Cardiac fibroblast (primary cell): ENCODE data around the gene GRP.

ENCODE experiments used
- DNase-seq, 2 donors: peaks; one replicate each; pipeline versions ENCODE4 v3.0.0 to v3.0.0-alpha.2; 2010; ENCODE audit warnings: low read depth in 2 of 2
- H3K4me3 ChIP-seq, 2 donors: replicated peaks in 1 of 2; 1 replicate in 1 of 2; 2 replicates in 1 of 2; pipeline ENCODE4 v1.5.1; 2011; ENCODE audit warnings: low read depth in 2 of 2, low read length in 2 of 2, mild to moderate bottlenecking in 2 of 2, moderate library complexity in 1 of 2
- CTCF ChIP-seq: IDR thresholded peaks from one replicate; pipeline ENCODE4 v1.5.1; 2011; ENCODE audit warnings: low read depth, mild to moderate bottlenecking, low read length, inconsistent platforms

GRP gene

GRCh38 chr18:59274533-59274928 lies 54.6 kb downstream of the GRP start:
- no peak for TF ChIP-seq CTCF
- no peak for DNase-seq
- H3K4me3 ChIP-seq = no peak overlapping the region

DNA sequence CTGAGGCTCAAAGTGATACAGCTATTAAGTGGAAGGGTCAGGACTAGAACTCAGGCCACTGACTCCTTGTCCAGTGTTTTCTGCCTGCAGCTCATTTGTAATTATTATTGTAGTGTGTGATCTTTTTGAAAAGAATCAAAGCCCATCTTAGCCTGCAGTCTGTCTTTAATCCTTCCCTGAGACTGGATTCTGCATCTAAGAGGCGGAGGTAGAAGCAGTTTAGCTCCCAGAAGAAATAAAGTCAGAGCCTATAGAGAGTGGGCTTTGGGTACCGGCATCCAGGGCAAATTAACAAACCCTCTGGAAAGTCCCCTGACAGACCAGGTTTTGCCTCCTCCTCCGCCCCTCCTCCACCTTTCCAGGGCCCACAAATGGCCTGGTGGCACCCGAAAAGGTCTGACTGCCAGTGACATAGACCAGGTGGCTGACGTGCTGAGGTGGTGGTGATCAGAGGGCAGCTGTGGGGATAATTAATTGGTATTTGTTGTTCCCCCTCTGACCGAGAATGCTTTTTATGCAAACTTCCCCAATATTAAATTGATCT lies 55.5 kb downstream of the GRP start:
- no peak for TF ChIP-seq CTCF
- no peak for DNase-seq
- H3K4me3 ChIP-seq = no peak overlapping the region

- DNase-seq = no peak
- H3K4me3 ChIP-seq = no peak overlapping the region
- TF ChIP-seq CTCF = no peak
Measured at GRCh38 chr18:59276047-59276446, 56.1 kb downstream of the GRP start.

GRCh38 chr18:59278793-59279192 lies 58.8 kb downstream of the GRP start:
- DNase-seq = no peak
- TF ChIP-seq CTCF = no peak
- no peak overlapping the region for H3K4me3 ChIP-seq

DNA sequence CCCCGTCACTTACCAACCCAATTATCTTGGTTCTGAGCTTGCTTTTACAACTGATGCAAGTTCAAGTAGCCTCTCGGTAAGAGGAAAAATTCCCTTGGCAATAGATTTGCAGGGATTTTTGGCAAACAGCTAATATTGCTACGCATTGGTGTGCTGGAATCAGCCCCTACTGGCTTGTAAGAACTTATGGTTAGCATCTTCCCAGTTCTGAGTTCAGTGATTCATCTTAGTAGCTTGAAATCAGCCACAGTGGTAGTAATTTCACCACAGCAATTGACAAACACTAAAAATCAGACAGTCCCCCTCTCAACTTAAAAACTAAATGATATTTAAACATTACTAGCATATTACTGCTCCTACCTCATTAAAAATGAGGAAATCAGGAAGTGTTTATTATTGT lies 59.2 kb downstream of the GRP start:
- DNase-seq = no peak
- no peak for TF ChIP-seq CTCF
- H3K4me3 ChIP-seq = no peak overlapping the region

DNA sequence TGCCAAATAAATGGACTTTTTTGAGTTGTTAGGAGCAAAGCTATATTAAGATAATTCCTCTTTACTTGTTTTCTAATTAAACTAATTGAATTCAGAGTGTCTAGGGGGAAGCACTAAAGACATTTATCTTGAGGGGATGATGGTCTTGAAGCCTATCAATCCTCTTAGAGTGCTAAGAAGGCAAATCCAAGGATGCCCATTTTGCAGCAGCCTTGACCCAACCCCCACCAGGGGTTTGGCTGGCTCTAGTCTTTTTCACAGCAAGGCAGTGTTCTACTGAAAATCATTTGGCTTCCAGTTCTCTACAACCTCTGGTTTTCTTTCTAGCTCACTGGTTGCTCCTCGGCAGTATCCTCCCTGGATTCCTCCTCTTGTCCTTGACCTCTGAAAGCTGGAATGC lies 59.8 kb downstream of the GRP start:
- no peak for TF ChIP-seq CTCF
- H3K4me3 ChIP-seq = no peak overlapping the region
- no peak for DNase-seq
